Stimulated activated CD8-positive, alpha-beta memory T cell treated with anti-CD3 and anti-CD28 coated beads, Interleukin-12 subunit alpha, Interleukin-12 subunit beta, amount 100 ng/mL, for 4 hours (primary cell): ENCODE results near the gene AQP12B.
"Not testable (repeated sequence)": the region's sequence is repeated elsewhere in the genome, so short reads cannot be mapped to it uniquely, and the experiment has no call there.

Experiments
- DNase-seq: peaks from one replicate; pipeline ENCODE4 v3.0.0-alpha.2; 2020; ENCODE audit warnings: low read depth

The AQP12B gene

GRCh38 chr2:240682431-240683224 lies at the start of gene AQP12B:
TSS of gene AQP12B (minus strand) at chr2:240682885. CDS start at chr2:240682837, 48 bp downstream.
- DNase-seq, result not testable (repeated sequence)

DNA sequence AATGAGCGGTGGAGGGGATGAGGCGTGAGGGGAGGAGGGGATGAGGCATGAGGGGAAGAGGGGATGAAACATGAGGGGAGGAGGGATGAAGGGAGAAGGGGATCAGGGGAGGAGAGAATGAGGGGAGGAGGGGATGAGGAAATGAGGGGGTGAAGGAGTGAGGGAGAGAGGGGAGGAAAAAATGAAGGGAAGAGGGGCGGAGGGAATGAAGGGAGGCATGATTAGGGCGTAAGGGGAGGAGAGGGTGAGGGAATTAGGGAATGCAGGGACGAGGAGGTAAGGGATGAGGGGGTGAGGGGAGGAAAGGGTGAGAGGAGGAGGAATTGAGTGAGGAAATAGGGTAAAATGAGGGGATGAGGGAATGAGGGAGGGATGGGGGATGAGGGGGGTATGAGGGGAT lies 49.5 kb upstream of the AQP12B start:
- DNase-seq, result no peak

- DNase-seq, result no peak
These were observed 48.5 kb upstream of the AQP12B start for GRCh38 chr2:240731178-240731545.

DNA sequence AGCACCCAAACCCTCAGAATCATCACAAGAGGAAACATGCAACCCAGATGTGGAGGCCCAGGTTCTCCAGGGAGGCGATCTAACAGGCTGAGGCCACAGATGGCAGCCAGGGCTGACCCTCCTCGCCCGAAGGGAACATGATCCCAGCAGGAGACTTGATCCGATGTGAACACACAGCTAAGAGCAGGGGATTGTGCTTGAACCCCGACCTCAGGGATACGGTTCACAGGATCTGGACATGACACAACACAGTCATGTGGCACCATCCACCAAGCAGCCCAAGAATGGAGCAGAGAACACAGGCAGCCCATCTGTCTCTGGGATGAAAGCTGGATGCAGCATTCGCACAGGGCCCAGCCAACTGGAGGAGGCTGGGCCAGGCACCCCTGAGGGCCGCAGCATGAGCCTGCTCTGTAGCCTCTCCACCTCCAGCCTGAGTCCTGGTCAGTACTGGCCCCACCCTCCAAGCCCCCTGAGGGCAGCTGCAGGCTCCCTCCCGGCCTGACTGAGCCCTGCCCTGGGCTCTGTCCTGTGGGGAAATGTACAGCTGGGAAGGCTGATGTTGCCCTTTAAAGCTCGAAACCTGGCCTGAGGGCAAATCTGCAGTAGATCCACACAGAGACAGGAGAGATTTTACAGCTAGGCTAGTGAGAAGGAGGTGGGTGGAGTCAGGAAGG lies 48.0 kb upstream of the AQP12B start:
- DNase-seq, result no peak

GRCh38 chr2:240728827-240729226 lies 46.1 kb upstream of the AQP12B start:
- DNase-seq, result no peak

- DNase-seq, result no peak
These were observed 45.7 kb upstream of the AQP12B start for GRCh38 chr2:240728361-240728760.

DNA sequence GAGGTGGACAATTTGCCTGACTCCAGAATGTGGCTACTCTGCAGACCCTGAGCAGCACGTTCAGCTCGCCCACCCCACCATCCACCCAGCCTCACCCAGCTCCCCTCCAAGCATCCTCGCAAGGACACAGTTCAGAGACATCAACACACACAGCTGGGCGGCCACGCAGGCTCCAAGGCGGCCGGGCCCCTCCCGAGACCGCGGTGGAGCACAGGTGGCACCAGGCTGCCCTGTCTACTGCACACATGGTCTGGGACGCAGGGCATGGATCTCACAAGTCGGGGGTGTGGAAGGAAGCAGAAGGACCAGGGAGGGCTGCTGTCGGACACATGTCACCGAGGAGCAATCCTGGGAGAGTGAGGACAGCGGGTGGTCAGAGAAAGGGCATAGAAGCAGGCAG lies 45.2 kb upstream of the AQP12B start:
- no peak for DNase-seq

GRCh38 chr2:240727439-240727838 lies 44.8 kb upstream of the AQP12B start:
- DNase-seq, result no peak

DNA sequence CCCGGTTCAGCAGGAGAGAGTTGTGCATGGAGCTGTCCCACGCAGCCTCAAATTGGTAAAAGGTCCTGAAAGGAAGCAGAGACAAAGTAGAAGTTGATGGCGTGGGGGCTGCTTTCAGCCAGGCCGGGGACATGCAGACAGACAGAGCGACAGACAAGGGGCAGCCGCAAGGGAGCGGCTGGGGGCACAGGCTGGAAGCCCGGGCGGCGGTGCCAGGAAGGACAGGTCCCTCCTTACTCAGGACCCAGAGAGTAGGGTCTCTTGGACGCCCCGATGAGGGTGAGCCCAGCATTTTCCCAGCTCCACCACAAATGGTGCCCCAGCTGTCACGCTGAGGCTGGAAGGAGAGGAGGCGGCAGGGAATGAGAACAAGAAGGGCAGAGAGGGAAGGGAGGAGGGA lies 44.2 kb upstream of the AQP12B start:
- DNase-seq, result no peak

DNA sequence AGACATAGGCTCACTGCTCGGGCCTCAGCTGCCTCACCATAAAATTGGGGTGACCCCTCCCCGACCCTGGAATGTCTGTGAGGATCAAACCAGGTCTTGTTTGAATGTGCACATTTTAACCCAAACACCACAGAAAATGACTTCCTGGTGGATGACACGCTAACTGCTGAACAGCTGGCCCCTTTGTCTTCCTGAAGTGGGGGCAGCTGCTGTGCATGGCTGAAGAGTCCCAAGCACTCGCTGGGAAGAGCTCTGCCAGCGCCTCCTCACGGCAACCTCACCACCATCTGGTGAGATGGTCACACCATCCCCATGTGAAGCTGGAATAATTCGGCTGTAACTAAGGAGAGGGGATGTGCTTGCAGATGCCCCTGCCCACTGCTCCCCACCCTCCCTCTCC lies 43.0 kb upstream of the AQP12B start:
- no peak for DNase-seq

- no peak for DNase-seq
These were observed 42.6 kb upstream of the AQP12B start for GRCh38 chr2:240725266-240725665.

- DNase-seq, result no peak
These were observed 41.7 kb upstream of the AQP12B start for GRCh38 chr2:240724431-240724830.

DNA sequence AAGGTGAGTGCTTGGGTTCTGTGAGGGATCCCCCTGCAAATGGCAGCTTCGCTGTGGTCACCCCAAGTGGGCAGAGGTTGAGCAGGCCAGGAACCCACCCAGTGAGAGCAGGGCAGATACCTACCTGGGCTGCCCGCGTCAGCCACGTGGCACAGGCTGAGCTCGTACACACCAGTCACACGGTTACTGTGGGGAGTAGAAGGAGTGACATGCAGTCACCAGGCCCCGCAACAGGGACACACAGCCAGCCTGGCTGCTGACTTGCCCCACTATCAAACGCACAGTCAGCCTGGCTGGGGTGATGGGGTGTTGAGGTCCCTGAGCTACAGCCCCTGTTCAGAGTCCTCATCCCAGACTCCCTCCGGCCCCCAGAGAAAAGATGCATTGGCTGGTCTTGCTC lies 41.2 kb upstream of the AQP12B start:
- no peak for DNase-seq

GRCh38 chr2:240722796-240723735 lies 40.4 kb upstream of the AQP12B start:
- no peak for DNase-seq

DNA sequence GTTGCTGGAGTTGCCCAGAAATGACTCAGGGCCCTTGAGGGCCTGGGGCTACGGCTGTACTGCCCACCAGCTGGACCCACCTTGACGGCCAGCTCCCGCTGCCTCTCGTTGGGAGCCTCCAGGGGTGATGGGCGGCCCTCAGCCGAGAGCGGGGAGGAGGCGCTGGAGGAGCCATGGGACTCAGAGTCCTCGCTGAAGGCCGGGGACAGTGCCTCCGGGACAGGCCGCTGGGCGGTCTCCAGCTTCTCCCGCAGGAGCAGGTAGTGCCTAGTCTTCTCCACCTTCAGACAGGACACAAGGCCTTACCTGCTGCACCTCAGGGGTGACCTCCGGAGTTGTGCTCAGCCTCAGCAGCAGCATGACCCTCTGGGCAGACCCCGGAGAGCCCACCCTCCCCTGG lies 39.7 kb upstream of the AQP12B start:
- DNase-seq, result no peak

DNA sequence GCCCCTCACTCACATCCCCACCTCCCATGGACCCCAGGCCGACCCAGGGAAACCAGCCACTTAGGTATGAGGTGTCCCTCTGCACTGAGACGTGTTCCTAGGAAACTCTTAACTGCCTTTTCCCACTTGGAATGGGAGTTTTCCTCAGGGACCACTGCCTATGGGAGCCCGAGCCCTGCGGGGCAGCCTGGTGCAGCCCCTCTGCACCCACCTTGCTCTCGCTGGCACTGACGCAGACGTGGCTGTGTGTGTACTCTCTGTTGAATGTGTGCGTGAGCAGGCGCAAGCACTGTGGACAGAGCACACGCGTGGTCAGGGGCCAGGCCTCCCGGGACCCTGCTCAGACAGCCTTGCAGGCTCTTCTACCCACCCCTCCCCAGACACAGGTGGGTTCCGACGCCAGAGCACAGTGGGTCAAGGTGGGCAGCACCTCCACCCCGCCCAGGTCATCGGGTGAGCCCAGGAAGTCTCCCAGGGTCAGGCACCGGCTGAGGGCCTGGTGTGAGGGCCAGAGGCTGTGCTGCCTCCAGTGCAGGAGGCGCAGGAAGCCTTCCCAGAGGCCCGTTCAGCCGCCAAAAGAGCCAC lies 39.0 kb upstream of the AQP12B start:
- no peak for DNase-seq

GRCh38 chr2:240720686-240721595 lies 38.3 kb upstream of the AQP12B start:
- no peak for DNase-seq

GRCh38 chr2:240719676-240720545 lies 37.2 kb upstream of the AQP12B start:
- no peak for DNase-seq

DNA sequence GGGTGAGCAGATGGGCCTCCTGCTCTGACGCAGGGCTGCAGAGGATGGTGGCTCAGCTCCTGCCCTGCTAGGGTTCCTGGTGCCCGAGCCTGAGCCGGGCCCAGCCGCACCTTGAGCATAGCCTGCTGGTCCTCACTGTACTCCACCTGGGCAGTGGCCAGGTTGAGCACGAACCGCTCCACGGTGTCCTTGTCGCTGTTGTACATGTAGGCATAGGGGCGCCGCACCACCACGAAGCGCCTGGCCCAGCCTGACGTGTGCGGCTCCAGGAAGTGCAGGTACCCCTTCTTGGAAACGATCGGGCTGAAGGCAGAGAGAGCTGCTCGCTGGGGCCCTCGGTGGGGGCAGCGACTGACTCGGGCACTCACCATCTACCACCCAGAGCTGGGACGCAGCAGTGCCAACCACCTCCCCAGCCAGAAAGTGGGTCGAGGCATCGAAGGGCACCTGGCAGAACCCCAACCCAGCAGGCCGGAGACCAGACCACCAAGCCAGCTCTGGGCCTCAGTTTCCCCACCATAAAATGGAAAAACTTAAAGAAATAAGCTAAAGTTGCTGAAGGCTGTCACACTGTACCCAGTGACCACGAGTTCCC lies 36.3 kb upstream of the AQP12B start:
- DNase-seq, result no peak
